ENCODE results near the gene RAB3GAP1. TPM values are rescaled to one million over a fixed set of nuclear protein-coding genes. Genes with fewer than 3 reads are reported as not detected.
A peak's percentile ranks its signal among the peaks of the same experiment; 100 is the strongest.

The RAB3GAP1 gene
- total and polyA plus RNA-seq, 4 experiments from 2014 or later: 8.4 to 46.7 (median 34.3) TPM

GRCh38 chr2:135169900-135170753 lies 118.0 kb downstream of the RAB3GAP1 start:
- Histone ChIP-seq H3K9me3 (ENCODE audit: control insufficient read depth in 1 of 2, low read length in 2 of 2) (no peaks in the 10 kb centered on the region), H3K4me1 (ENCODE audit: insufficient read depth, low read length) (no peaks in the 10 kb centered on the region), H3K27me3 (ENCODE audit: insufficient read depth, low read length) (no peaks in the 10 kb centered on the region), H3K36me3 (ENCODE audit: insufficient read depth, low read length) (peaks cover 34% of the 10 kb centered on the region), H3K27ac (ENCODE audit: low read depth, low read length) (no peak overlapping the region), H3K4me3 (ENCODE audit: low read length in 2 of 2) (no peak overlapping the region)
- CTCF ChIA-PET (ENCODE audit: partially characterized antibody): interaction anchor here (0.7 kb wide), 1 partner anchor 38 kb away, joined by 3 read pairs; no protein-coding TSS in a partner anchor
- Mint-ChIP-seq H3K4me1 (peaks cover 0 to 12% (median 4%) of the 10 kb centered on the region in 4 donors), H3K9me3 (no peaks in the 10 kb centered on the region), H3K27me3 (no peaks in the 10 kb centered on the region), H3K4me3 (peak overlapping the region in 2 of 8 donors; percentile 18 to 67), H3K27ac (peak overlapping the region in 5 of 7 donors; percentile 51 to 92 (median 68)), H3K36me3 (peaks cover 70 to 72% of the 10 kb centered on the region in 2 donors)
- DNase-seq: no peak
- POLR2A ChIA-PET (ENCODE audit: partially characterized antibody): no interaction called here
- intact Hi-C loops (cut with micrococcal nuclease): loop anchor here (5.0 kb wide), 1 partner anchor 168 kb away; no protein-coding TSS in a partner anchor

GRCh38 chr2:135174049-135174809 lies 122.1 kb downstream of the RAB3GAP1 start:
- Mint-ChIP-seq H3K4me3 (no peak overlapping the region), H3K9me3 (peaks cover 0 to 6% (median under 1%) of the 10 kb centered on the region in 8 donors), H3K27me3 (no peaks in the 10 kb centered on the region), H3K4me1 (peaks cover 0 to 7% (median 4%) of the 10 kb centered on the region in 4 donors), H3K36me3 (peaks cover 65 to 72% of the 10 kb centered on the region in 2 donors), H3K27ac (no peak overlapping the region)
- H3K27me3 ChIP-seq (ENCODE audit: insufficient read depth, low read length): no peaks in the 10 kb centered on the region
- POLR2A ChIA-PET (ENCODE audit: partially characterized antibody): no interaction called here
- no peak for DNase-seq
- H3K36me3 ChIP-seq (ENCODE audit: insufficient read depth, low read length): peaks cover 12% of the 10 kb centered on the region
- no peaks in the 10 kb centered on the region for H3K9me3 ChIP-seq (ENCODE audit: control insufficient read depth in 1 of 2, low read length in 2 of 2)
- CTCF ChIA-PET (ENCODE audit: partially characterized antibody): no interaction called here
- no peaks in the 10 kb centered on the region for H3K4me1 ChIP-seq (ENCODE audit: insufficient read depth, low read length)
- no peak overlapping the region for H3K4me3 ChIP-seq (ENCODE audit: low read length in 2 of 2)
- intact Hi-C loops (cut with micrococcal nuclease): no loop called here
- no peak overlapping the region for H3K27ac ChIP-seq (ENCODE audit: low read depth, low read length)

GRCh38 chr2:135174810-135175093 lies 122.7 kb downstream of the RAB3GAP1 start:
- H3K4me1 Mint-ChIP-seq: peaks cover 0 to 7% (median under 1%) of the 10 kb centered on the region in 4 donors
- H3K27ac ChIP-seq (ENCODE audit: low read depth, low read length): no peak overlapping the region
- CTCF ChIA-PET (ENCODE audit: partially characterized antibody): no interaction called here
- no peak for DNase-seq
- no peak overlapping the region for H3K4me3 ChIP-seq (ENCODE audit: low read length in 2 of 2)
- H3K27ac Mint-ChIP-seq: no peak overlapping the region
- H3K4me1 ChIP-seq (ENCODE audit: insufficient read depth, low read length): no peaks in the 10 kb centered on the region
- peaks cover 0 to 6% (median under 1%) of the 10 kb centered on the region in 8 donors for H3K9me3 Mint-ChIP-seq
- no peaks in the 10 kb centered on the region for H3K27me3 Mint-ChIP-seq
- peaks cover 9% of the 10 kb centered on the region for H3K36me3 ChIP-seq (ENCODE audit: insufficient read depth, low read length)
- intact Hi-C loops (cut with micrococcal nuclease): no loop called here
- no peak overlapping the region for H3K4me3 Mint-ChIP-seq
- peaks cover 61 to 68% of the 10 kb centered on the region in 2 donors for H3K36me3 Mint-ChIP-seq
- POLR2A ChIA-PET (ENCODE audit: partially characterized antibody): no interaction called here
- H3K9me3 ChIP-seq (ENCODE audit: control insufficient read depth in 1 of 2, low read length in 2 of 2): no peaks in the 10 kb centered on the region
- H3K27me3 ChIP-seq (ENCODE audit: insufficient read depth, low read length): no peaks in the 10 kb centered on the region

GRCh38 chr2:135175177-135175576 lies 123.1 kb downstream of the RAB3GAP1 start:
- H3K27ac Mint-ChIP-seq: no peak overlapping the region
- intact Hi-C loops (cut with micrococcal nuclease): no loop called here
- H3K4me1 ChIP-seq (ENCODE audit: insufficient read depth, low read length): no peaks in the 10 kb centered on the region
- H3K4me3 Mint-ChIP-seq: no peak overlapping the region
- no peak overlapping the region for H3K27ac ChIP-seq (ENCODE audit: low read depth, low read length)
- no peak for DNase-seq
- H3K9me3 Mint-ChIP-seq: peaks cover 0 to 6% (median under 1%) of the 10 kb centered on the region in 8 donors
- peaks cover 9% of the 10 kb centered on the region for H3K36me3 ChIP-seq (ENCODE audit: insufficient read depth, low read length)
- CTCF ChIA-PET (ENCODE audit: partially characterized antibody): no interaction called here
- H3K4me1 Mint-ChIP-seq: peaks cover 0 to 7% (median 0%) of the 10 kb centered on the region in 4 donors
- no peaks in the 10 kb centered on the region for H3K9me3 ChIP-seq (ENCODE audit: control insufficient read depth in 1 of 2, low read length in 2 of 2)
- H3K36me3 Mint-ChIP-seq: peaks cover 58 to 64% of the 10 kb centered on the region in 2 donors
- no peak overlapping the region for H3K4me3 ChIP-seq (ENCODE audit: low read length in 2 of 2)
- no peaks in the 10 kb centered on the region for H3K27me3 Mint-ChIP-seq
- no peaks in the 10 kb centered on the region for H3K27me3 ChIP-seq (ENCODE audit: insufficient read depth, low read length)
- POLR2A ChIA-PET (ENCODE audit: partially characterized antibody): no interaction called here

- no peak overlapping the region for H3K4me3 ChIP-seq (ENCODE audit: low read length in 2 of 2)
- H3K36me3 Mint-ChIP-seq: peaks cover 29 to 37% of the 10 kb centered on the region in 2 donors
- DNase-seq: no peak
- intact Hi-C loops (cut with micrococcal nuclease): no loop called here
- H3K27me3 Mint-ChIP-seq: no peaks in the 10 kb centered on the region
- POLR2A ChIA-PET (ENCODE audit: partially characterized antibody): no interaction called here
- no peaks in the 10 kb centered on the region for H3K27me3 ChIP-seq (ENCODE audit: insufficient read depth, low read length)
- peak overlapping the region in 2 of 7 donors; percentile 0 to 71 for H3K27ac Mint-ChIP-seq
- CTCF ChIA-PET (ENCODE audit: partially characterized antibody): no interaction called here
- H3K4me1 Mint-ChIP-seq: peaks cover 0 to 1% (median 0%) of the 10 kb centered on the region in 4 donors
- no peaks in the 10 kb centered on the region for H3K9me3 ChIP-seq (ENCODE audit: control insufficient read depth in 1 of 2, low read length in 2 of 2)
- H3K4me3 Mint-ChIP-seq: no peak overlapping the region
- peaks cover 0 to 6% (median under 1%) of the 10 kb centered on the region in 8 donors for H3K9me3 Mint-ChIP-seq
- H3K36me3 ChIP-seq (ENCODE audit: insufficient read depth, low read length): no peaks in the 10 kb centered on the region
- no peak overlapping the region for H3K27ac ChIP-seq (ENCODE audit: low read depth, low read length)
- H3K4me1 ChIP-seq (ENCODE audit: insufficient read depth, low read length): no peaks in the 10 kb centered on the region
These were observed 127.6 kb downstream of the RAB3GAP1 start for GRCh38 chr2:135179689-135180088.

- Mint-ChIP-seq H3K4me1 (peaks cover 0 to 1% (median 0%) of the 10 kb centered on the region in 4 donors), H3K27ac (no peak overlapping the region), H3K36me3 (peaks cover 8 to 16% of the 10 kb centered on the region in 2 donors), H3K27me3 (no peaks in the 10 kb centered on the region), H3K9me3 (peaks cover 0 to 5% (median 0%) of the 10 kb centered on the region in 8 donors), H3K4me3 (no peak overlapping the region)
- DNase-seq: no peak
- H3K36me3 ChIP-seq (ENCODE audit: insufficient read depth, low read length): no peaks in the 10 kb centered on the region
- H3K4me3 ChIP-seq (ENCODE audit: low read length in 2 of 2): no peak overlapping the region
- CTCF ChIA-PET (ENCODE audit: partially characterized antibody): no interaction called here
- no peak overlapping the region for H3K27ac ChIP-seq (ENCODE audit: low read depth, low read length)
- H3K9me3 ChIP-seq (ENCODE audit: control insufficient read depth in 1 of 2, low read length in 2 of 2): no peaks in the 10 kb centered on the region
- no peaks in the 10 kb centered on the region for H3K4me1 ChIP-seq (ENCODE audit: insufficient read depth, low read length)
- POLR2A ChIA-PET (ENCODE audit: partially characterized antibody): no interaction called here
- no peaks in the 10 kb centered on the region for H3K27me3 ChIP-seq (ENCODE audit: insufficient read depth, low read length)
- intact Hi-C loops (cut with micrococcal nuclease): no loop called here
These were observed 130.1 kb downstream of the RAB3GAP1 start for GRCh38 chr2:135182190-135182589.

GRCh38 chr2:135182601-135183000 lies 130.5 kb downstream of the RAB3GAP1 start:
- Mint-ChIP-seq H3K9me3 (peaks cover 0 to 7% (median 3%) of the 10 kb centered on the region in 8 donors), H3K27ac (no peak overlapping the region), H3K4me1 (peaks cover 0 to 1% (median 0%) of the 10 kb centered on the region in 4 donors), H3K4me3 (no peak overlapping the region), H3K27me3 (no peaks in the 10 kb centered on the region), H3K36me3 (peaks cover 6 to 13% of the 10 kb centered on the region in 2 donors)
- no peaks in the 10 kb centered on the region for H3K36me3 ChIP-seq (ENCODE audit: insufficient read depth, low read length)
- no peak overlapping the region for H3K27ac ChIP-seq (ENCODE audit: low read depth, low read length)
- CTCF ChIA-PET (ENCODE audit: partially characterized antibody): no interaction called here
- POLR2A ChIA-PET (ENCODE audit: partially characterized antibody): no interaction called here
- DNase-seq: no peak
- no peak overlapping the region for H3K4me3 ChIP-seq (ENCODE audit: low read length in 2 of 2)
- H3K4me1 ChIP-seq (ENCODE audit: insufficient read depth, low read length): no peaks in the 10 kb centered on the region
- intact Hi-C loops (cut with micrococcal nuclease): no loop called here
- H3K9me3 ChIP-seq (ENCODE audit: control insufficient read depth in 1 of 2, low read length in 2 of 2): no peaks in the 10 kb centered on the region
- no peaks in the 10 kb centered on the region for H3K27me3 ChIP-seq (ENCODE audit: insufficient read depth, low read length)

Data from CD4-positive, alpha-beta memory T cell (primary cell).